ENCODE data around the gene CNR1. TPM values are rescaled to one million over a fixed set of nuclear protein-coding genes. Genes with fewer than 3 reads are reported as not detected.

Gene CNR1
- total and polyA plus RNA-seq, 4 donors = 0.85 to 18.3 (median 5.5) TPM

DNA sequence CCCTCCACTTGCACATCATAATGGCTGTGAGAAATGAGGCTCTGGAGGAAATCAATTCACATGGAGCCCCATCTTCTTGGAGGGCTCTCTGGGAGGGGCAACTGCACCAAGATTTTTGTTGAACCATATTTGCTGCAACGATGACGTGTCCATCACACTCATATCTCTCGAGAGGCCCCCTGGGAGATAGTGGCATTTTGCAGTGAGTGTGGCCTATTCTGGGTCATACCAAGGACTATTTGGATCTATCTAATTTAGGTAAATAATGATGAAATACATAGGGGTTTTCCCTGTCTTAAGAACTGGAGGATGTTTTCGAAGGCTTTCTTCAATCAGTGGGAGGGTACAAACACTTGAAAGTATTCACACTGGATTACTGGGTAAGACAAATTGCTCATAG lies 31.6 kb downstream of the CNR1 start:
- H3K9me3 ChIP-seq (ENCODE audit: control insufficient read depth in 4 of 4, insufficient read depth in 3 of 4, low read length in 3 of 4) = no peaks in the 10 kb centered on the region
- 77 to 84% methylated on average over 4 of the region's 4 CpGs for WGBS, 2 donors
- ATAC-seq (ENCODE audit: insufficient read depth, low FRiP score) (no peak), DNase-seq (no peak)
- peaks cover 0 to 1% (median 0%) of the 10 kb centered on the region in 5 donors for H3K4me1 ChIP-seq (ENCODE audit: control insufficient read depth in 5 of 5, insufficient read depth in 5 of 5, low read length in 5 of 5)
- no peaks in the 10 kb centered on the region for H3K27me3 ChIP-seq (ENCODE audit: control insufficient read depth in 3 of 3, insufficient read depth in 3 of 3, low read length in 2 of 3)
- no peaks in the 10 kb centered on the region for H3K36me3 ChIP-seq (ENCODE audit: control insufficient read depth in 4 of 4, insufficient read depth in 4 of 4, low read length in 4 of 4)
- no peak overlapping the region for H3K9ac ChIP-seq (ENCODE audit: insufficient read depth in 1 of 2, low read length in 2 of 2)
- no peak overlapping the region for H3K4me3 ChIP-seq
- TF ChIP-seq, protein P1, sequence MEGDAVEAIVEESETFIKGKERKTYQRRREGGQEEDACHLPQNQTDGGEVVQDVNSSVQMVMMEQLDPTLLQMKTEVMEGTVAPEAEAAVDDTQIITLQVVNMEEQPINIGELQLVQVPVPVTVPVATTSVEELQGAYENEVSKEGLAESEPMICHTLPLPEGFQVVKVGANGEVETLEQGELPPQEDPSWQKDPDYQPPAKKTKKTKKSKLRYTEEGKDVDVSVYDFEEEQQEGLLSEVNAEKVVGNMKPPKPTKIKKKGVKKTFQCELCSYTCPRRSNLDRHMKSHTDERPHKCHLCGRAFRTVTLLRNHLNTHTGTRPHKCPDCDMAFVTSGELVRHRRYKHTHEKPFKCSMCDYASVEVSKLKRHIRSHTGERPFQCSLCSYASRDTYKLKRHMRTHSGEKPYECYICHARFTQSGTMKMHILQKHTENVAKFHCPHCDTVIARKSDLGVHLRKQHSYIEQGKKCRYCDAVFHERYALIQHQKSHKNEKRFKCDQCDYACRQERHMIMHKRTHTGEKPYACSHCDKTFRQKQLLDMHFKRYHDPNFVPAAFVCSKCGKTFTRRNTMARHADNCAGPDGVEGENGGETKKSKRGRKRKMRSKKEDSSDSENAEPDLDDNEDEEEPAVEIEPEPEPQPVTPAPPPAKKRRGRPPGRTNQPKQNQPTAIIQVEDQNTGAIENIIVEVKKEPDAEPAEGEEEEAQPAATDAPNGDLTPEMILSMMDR (IDR thresholded peaks at IDR 0.05; ENCODE audit: control extremely low read depth, extremely low read depth) = no peak
- H3K27ac ChIP-seq (ENCODE audit: low read depth in 1 of 2, low read length in 1 of 2) = no peak overlapping the region

DNA sequence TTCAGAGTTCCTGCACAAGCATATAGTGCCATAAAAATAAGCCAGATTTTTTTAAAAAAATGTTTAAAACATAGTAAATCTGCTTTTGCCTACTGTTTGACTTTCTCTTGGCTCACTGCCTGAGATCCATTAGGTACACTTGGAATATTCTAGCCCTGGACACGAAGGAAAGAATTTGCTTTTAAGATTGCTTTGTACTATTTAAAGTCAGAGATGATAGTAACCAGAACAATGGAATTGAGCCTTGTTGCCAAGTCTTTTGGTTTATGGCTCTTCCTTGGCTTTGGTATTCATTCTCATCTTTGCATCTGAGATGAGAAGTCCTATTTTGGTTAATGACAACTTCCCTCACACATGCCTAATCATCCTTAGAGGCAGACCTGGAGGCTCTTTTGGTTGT lies 32.4 kb downstream of the CNR1 start:
- ATAC-seq (ENCODE audit: insufficient read depth, low FRiP score) (no peak), DNase-seq (no peak)
- Histone ChIP-seq H3K9me3 (ENCODE audit: control insufficient read depth in 4 of 4, insufficient read depth in 3 of 4, low read length in 3 of 4) (no peaks in the 10 kb centered on the region), H3K27ac (ENCODE audit: low read depth in 1 of 2, low read length in 1 of 2) (no peak overlapping the region), H3K9ac (ENCODE audit: insufficient read depth in 1 of 2, low read length in 2 of 2) (no peak overlapping the region), H3K27me3 (ENCODE audit: control insufficient read depth in 3 of 3, insufficient read depth in 3 of 3, low read length in 2 of 3) (no peaks in the 10 kb centered on the region), H3K36me3 (ENCODE audit: control insufficient read depth in 4 of 4, insufficient read depth in 4 of 4, low read length in 4 of 4) (no peaks in the 10 kb centered on the region), H3K4me1 (ENCODE audit: control insufficient read depth in 5 of 5, insufficient read depth in 5 of 5, low read length in 5 of 5) (peaks cover 0 to 1% (median 0%) of the 10 kb centered on the region in 5 donors), H3K4me3 (no peak overlapping the region)
- TF ChIP-seq, protein P1 (IDR thresholded peaks at IDR 0.05; ENCODE audit: control extremely low read depth, extremely low read depth) = no peak
- 32 to 69% methylated on average over 1 of the region's 1 CpG for WGBS, 2 donors

DNA sequence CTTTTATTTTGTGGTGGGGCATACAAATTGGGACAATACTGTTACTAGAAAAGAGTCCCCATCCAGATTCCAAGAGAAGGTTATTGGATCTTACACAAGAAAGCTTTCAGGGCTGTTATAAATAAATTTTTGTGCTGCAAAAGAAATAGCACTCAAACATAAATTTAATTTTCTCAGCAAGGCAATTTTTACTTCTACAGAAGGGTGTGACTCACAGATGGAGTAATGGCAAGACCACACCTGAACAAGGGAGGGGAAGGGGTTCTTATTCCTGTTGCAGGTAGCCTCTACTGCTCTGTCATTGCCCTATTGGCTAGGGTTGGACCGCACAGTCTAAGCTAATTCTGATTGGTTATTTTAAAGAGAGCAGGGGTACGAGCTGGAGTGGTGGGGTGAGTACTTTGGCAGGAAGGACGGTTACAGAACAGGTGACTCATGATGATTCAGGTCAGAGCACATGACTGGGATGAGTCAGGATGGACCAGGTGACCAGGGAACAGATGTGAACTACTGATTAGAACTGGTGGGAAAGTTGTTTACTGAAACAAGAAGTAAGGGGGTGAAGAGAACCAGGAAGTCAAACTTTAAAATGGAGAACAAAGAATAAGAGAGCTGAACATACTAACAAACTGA lies 41.1 kb downstream of the CNR1 start:
- no peak for ATAC-seq (ENCODE audit: insufficient read depth, low FRiP score)
- WGBS, 2 donors = 82% methylated on average over 3 of the region's 3 CpGs

More for the DNA sequence above, 41.1 kb downstream of the CNR1 start:
- TF ChIP-seq, protein P1 (IDR thresholded peaks at IDR 0.05; ENCODE audit: control extremely low read depth, extremely low read depth) = no peak
- H3K9me3 ChIP-seq (ENCODE audit: control insufficient read depth in 4 of 4, insufficient read depth in 3 of 4, low read length in 3 of 4) = peaks cover 0 to 10% (median 0%) of the 10 kb centered on the region in 4 donors
- H3K9ac ChIP-seq (ENCODE audit: insufficient read depth in 1 of 2, low read length in 2 of 2) = no peak overlapping the region
- H3K36me3 ChIP-seq (ENCODE audit: control insufficient read depth in 4 of 4, insufficient read depth in 4 of 4, low read length in 4 of 4) = no peaks in the 10 kb centered on the region
- H3K27me3 ChIP-seq (ENCODE audit: control insufficient read depth in 3 of 3, insufficient read depth in 3 of 3, low read length in 2 of 3) = no peaks in the 10 kb centered on the region
- no peak overlapping the region for H3K4me3 ChIP-seq
- DNase-seq = no peak
- no peaks in the 10 kb centered on the region for H3K4me1 ChIP-seq (ENCODE audit: control insufficient read depth in 5 of 5, insufficient read depth in 5 of 5, low read length in 5 of 5)
- no peak overlapping the region for H3K27ac ChIP-seq (ENCODE audit: low read depth in 1 of 2, low read length in 1 of 2)
